T-helper 2 cell (primary cell): ENCODE data around the gene CD80.
"Not testable (repeated sequence)": the region's sequence is repeated elsewhere in the genome, so short reads cannot be mapped to it uniquely, and the experiment has no call there.

Experiments
- DNase-seq, 5 experiments: peaks; one replicate each; pipeline versions ENCODE4 v3.0.0 to v3.0.0-alpha.2; 2012 to 2022
- total RNA-seq, 2 donors: gene quantifications; one replicate each; lab custom pipeline; 2026; lab: John Stamatoyannopoulos, UW

The CD80 gene
- 4.4 to 5.6 reads per million in 2 donors for total RNA-seq

GRCh38 chr3:119559441-119559963 is at the start of gene CD80:
TSS of gene CD80 (minus strand) at chr3:119559614. CDS start at chr3:119557728, 1,886 bp downstream.
- peak in 3 of 5 experiments; percentile 21 to 90 (median 50) for DNase-seq

GRCh38 chr3:119608405-119609000 is 49.1 kb upstream of the CD80 start:
- DNase-seq, result no peak

- no peak for DNase-seq
Observed at GRCh38 chr3:119604878-119605277, 45.5 kb upstream of the CD80 start.

- no peak for DNase-seq
Observed at GRCh38 chr3:119602676-119603075, 43.3 kb upstream of the CD80 start.

- DNase-seq, result no peak
Observed at GRCh38 chr3:119601154-119601553, 41.7 kb upstream of the CD80 start.

- peak in 1 of 5 experiments; percentile 73 for DNase-seq
Observed at GRCh38 chr3:119600732-119601131, 41.3 kb upstream of the CD80 start.

- DNase-seq, result no peak
Observed at GRCh38 chr3:119599558-119600174, 40.3 kb upstream of the CD80 start.

GRCh38 chr3:119598410-119599098 is 39.1 kb upstream of the CD80 start:
- no peak for DNase-seq

GRCh38 chr3:119597548-119598288 is 38.3 kb upstream of the CD80 start, which contains the start of gene PLA1A:
TSS of gene PLA1A (plus strand) at chr3:119597885. CDS start at chr3:119597914, 29 bp downstream.
- DNase-seq, result no peak

GRCh38 chr3:119596398-119596797 is 37.0 kb upstream of the CD80 start:
- no peak for DNase-seq

GRCh38 chr3:119595639-119596334 is 36.4 kb upstream of the CD80 start:
- DNase-seq, result no peak

GRCh38 chr3:119594929-119595328 is 35.5 kb upstream of the CD80 start:
- not testable (repeated sequence) for DNase-seq

GRCh38 chr3:119594066-119594465 is 34.7 kb upstream of the CD80 start:
- DNase-seq, result no peak

GRCh38 chr3:119592861-119593260 is 33.4 kb upstream of the CD80 start:
- DNase-seq, result no peak

GRCh38 chr3:119590706-119591105 is 31.3 kb upstream of the CD80 start:
- DNase-seq, result no peak

- no peak for DNase-seq
Observed at GRCh38 chr3:119589102-119589773, 29.8 kb upstream of the CD80 start.

GRCh38 chr3:119588112-119588511 is 28.7 kb upstream of the CD80 start:
- DNase-seq, result no peak

GRCh38 chr3:119586733-119587172 is 27.3 kb upstream of the CD80 start:
- DNase-seq, result no peak

- no peak for DNase-seq
Observed at GRCh38 chr3:119585856-119586570, 26.6 kb upstream of the CD80 start.

GRCh38 chr3:119585208-119585607 is 25.8 kb upstream of the CD80 start:
- no peak for DNase-seq

GRCh38 chr3:119582178-119582577 is 22.8 kb upstream of the CD80 start:
- DNase-seq, result peak in 2 of 5 experiments; percentile 6 to 63
